Inflammatory macrophage (primary cell): ENCODE results near the gene SPPL2B.
"Not testable (repeated sequence)": the region's sequence is repeated elsewhere in the genome, so short reads cannot be mapped to it uniquely, and the experiment has no call there.

Experiments
- DNase-seq, 2 donors: peaks; one replicate each; pipeline ENCODE4 v3.0.0-alpha.2; 2020 to 2022

SPPL2B gene

GRCh38 chr19:2382530-2383222, 54.2 kb downstream of the SPPL2B start:
- DNase-seq = peak in 1 of 2 donors; percentile 25

GRCh38 chr19:2385053-2385721, 56.7 kb downstream of the SPPL2B start:
- DNase-seq = peak in 1 of 2 donors; percentile 25

- DNase-seq = no peak
Measured at GRCh38 chr19:2387367-2388288, 59.1 kb downstream of the SPPL2B start.

- no peak for DNase-seq
Measured at GRCh38 chr19:2389594-2389993, 61.1 kb downstream of the SPPL2B start.

GRCh38 chr19:2391118-2391725, 62.7 kb downstream of the SPPL2B start:
- DNase-seq = peak; percentile 77 to 83

- no peak for DNase-seq
Measured at GRCh38 chr19:2392366-2392765, 63.9 kb downstream of the SPPL2B start.

- not testable (repeated sequence) for DNase-seq
Measured at GRCh38 chr19:2392899-2393298, 64.4 kb downstream of the SPPL2B start.

GRCh38 chr19:2394054-2394441, 65.6 kb downstream of the SPPL2B start:
- DNase-seq = no peak

GRCh38 chr19:2394442-2395292, 66.2 kb downstream of the SPPL2B start:
- DNase-seq = peak; percentile 90 to 91

- DNase-seq = not testable (repeated sequence)
Measured at GRCh38 chr19:2395293-2395829, 66.9 kb downstream of the SPPL2B start.

- DNase-seq = not testable (repeated sequence)
Measured at GRCh38 chr19:2397173-2397572, 68.7 kb downstream of the SPPL2B start.

- DNase-seq = no peak
Measured at GRCh38 chr19:2398735-2399305, 70.3 kb downstream of the SPPL2B start.

- no peak for DNase-seq
Measured at GRCh38 chr19:2399582-2399981, 71.1 kb downstream of the SPPL2B start.
